NCI-H82 (cell line): ENCODE measurements around the gene BRAT1.
"Not testable (repeated sequence)": the region's sequence is repeated elsewhere in the genome, so short reads cannot be mapped to it uniquely, and the experiment has no call there.

Source experiments
- DNase-seq: peaks from one replicate; lab custom pipeline; 2025; lab: John Stamatoyannopoulos, UW

Gene BRAT1

DNA sequence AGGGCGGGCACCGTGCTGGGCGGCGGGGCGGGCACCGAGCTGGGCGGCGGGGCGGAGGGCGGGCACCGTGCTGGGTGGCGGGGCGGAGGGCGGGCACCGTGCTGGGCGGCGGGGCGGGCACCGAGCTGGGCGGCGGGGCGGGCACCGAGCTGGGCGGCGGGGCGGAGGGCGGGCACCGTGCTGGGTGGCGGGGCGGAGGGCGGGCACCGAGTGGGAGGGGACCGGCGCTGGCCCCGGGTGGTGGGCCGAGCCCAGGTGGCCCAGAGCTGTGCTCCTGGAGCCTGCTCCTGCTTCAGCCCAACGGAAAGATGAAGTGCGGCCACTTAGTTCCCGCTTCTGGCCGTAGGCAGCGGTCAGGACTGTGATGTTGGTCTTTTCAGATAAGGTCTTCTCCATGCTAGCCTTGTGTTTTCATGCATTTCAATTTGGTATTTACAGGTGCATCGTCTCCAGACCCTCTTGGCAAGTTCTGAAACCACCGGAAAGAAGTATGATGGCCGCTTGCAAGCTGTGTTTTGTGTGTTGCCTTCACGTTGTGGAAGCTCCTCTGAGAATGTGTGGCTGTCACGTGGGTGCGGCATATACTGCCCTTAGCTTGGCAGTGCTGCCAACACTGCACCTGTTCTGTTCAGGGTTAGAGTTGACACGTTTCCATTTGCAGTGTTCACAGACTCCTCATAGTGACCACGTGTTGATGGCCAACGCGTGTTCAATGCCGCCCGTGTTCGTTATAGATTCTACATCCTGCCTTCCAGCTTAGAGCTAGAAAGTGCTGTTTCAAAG lies 28.7 kb upstream of the BRAT1 start:
- no peak for DNase-seq

- no peak for DNase-seq
Observed at GRCh38 chr7:2582006-2582735, 26.8 kb upstream of the BRAT1 start.

GRCh38 chr7:2580636-2581035 lies 25.3 kb upstream of the BRAT1 start:
- no peak for DNase-seq

GRCh38 chr7:2577914-2578680 lies 22.8 kb upstream of the BRAT1 start:
- DNase-seq = no peak

DNA sequence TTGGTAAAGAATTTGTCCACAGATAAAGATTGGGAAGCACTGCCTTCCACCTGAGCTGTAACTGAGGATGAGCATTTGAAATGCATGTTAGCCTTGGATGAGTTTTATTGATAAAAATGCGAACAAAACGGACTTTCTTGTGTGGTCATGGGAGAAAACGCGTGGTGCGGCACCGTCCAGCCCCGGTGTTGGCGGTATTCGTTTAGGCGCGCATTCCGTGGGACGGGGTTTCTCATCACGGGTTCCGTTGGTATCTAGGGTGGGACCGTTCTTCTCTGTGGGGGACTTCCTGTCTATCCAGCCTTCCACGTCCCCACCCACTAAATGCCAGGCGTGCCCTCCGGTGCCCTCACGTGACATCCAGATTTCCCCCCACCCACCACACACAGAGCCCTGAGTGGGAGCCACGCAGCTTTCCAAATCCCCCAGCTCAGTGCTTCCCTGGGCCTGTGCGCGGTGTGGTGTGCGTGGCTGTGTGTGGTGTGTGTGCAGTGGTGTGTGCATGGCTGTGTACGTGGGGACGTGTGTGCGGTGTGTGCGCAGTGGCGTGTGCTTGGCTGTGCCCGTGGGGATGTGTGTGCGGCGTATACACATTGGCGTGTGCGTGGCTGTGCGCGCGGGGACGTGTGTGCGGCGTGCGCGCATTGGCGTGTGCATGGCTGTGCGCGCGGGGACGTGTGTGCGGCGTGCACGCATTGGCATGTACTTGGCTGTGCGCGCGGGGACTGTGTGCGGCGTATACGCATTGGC lies 21.6 kb upstream of the BRAT1 start:
- DNase-seq = no peak

- no peak for DNase-seq
Observed at GRCh38 chr7:2575733-2576340, 20.5 kb upstream of the BRAT1 start.

DNA sequence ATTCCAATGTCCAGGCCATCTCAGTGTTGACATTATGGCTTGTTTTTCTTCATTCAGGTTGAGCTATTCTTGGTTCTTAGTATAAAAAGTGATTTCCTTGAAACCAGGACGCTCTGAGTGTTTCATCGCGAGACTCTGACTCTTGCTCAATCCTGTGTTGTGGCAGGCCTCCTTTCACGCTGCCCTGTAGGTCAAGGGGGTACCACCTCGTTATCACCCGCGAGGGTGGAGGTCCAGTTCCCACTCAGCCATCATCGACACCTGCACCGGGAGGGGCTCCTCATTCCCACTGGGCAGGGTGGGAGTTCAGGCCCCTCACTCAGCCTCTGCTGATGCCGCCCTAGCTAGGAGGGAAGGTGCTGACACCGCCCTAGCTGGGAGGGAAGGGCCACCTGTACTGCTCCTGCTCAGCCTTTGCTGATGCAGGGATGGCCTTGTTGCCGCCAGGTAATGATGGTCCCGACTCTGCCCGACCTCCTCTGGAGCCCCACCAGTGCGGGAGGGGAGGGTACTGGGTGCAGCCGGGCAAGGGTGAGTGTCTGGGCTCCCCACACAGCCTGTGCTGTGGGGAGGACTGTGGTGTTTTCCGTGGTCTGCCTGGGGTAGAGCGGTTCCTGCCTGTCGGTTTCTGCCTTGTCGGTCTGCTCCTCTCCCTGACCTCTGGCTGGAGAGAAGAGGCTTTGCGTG lies 19.9 kb upstream of the BRAT1 start:
- no peak for DNase-seq

DNA sequence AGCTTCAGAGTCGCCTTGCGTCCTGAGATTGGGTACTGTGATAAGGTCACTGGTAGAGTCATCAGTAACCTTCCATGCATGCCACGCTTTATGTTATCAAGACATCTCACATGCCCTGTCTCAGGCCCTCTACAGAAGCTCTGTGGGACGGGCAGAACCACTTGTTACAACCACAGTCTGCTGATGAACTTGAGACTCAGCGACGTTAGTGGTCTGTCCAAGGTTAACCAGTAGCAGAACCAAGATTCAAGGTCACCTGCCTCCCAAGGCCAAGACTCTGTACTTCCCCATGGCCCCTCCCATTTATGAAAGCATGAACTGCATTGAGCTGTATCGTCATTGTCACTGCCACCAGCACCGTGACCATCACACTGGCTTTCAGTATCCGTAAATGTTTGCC lies 18.4 kb upstream of the BRAT1 start:
- no peak for DNase-seq

DNA sequence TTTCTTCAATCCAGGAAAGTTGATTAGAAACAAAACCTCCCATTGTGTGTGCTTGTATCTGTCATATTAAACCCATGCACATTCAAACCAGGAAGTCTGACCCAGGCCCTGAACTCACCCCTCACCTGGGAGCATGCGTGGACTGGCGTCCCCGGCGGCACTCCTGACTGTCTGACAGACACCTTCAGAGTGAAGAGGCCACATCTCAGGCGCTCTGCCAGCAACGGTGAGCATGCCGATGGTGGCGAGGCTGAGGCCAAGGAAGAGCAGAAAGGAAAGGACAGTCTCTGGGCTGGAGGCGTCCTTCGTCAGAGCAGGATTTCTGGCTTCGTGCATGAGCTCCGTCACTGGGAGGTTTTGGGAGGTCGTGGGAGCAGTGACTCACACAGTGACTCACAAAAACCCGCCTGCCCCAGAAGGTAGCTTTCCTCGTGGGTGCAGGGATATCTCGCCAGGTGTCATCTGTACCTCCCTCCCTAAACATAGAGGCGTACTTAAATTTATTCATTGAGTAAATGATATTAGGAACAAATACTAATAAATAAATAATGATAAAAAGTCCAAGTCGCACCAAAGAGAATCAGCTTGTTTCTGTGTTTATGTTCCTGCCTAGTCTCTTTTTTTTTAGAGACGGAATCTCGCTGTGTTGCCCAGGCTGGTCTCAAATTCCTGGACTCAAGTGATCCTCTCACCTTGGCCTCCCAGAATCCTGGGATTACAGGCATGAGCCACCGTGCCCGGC lies 16.9 kb upstream of the BRAT1 start:
- no peak for DNase-seq

- DNase-seq = no peak
Observed at GRCh38 chr7:2571409-2571808, 16.1 kb upstream of the BRAT1 start.

DNA sequence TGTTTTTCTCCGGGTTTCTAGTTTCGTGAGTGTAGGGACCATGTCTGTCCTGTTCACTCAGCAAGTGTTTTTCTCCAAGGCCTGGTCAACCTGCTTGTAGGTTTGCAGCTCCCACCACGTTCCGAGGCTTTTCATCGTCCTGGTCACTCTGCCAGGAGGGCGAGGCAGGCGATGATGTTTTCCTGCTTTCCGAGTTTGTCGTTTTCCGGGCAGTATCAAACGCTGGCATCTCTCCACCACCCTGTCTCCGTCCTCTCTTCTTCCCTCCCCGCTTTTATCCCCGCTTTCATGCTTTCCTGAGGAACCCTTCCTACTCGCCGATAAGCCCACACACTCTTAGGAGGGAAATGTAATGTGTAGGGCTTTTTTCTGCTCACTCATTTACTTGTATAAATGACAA lies 14.7 kb upstream of the BRAT1 start:
- no peak for DNase-seq

- DNase-seq = no peak
Observed at GRCh38 chr7:2569421-2569820, 14.1 kb upstream of the BRAT1 start.

GRCh38 chr7:2568521-2569223 lies 13.3 kb upstream of the BRAT1 start:
- no peak for DNase-seq

DNA sequence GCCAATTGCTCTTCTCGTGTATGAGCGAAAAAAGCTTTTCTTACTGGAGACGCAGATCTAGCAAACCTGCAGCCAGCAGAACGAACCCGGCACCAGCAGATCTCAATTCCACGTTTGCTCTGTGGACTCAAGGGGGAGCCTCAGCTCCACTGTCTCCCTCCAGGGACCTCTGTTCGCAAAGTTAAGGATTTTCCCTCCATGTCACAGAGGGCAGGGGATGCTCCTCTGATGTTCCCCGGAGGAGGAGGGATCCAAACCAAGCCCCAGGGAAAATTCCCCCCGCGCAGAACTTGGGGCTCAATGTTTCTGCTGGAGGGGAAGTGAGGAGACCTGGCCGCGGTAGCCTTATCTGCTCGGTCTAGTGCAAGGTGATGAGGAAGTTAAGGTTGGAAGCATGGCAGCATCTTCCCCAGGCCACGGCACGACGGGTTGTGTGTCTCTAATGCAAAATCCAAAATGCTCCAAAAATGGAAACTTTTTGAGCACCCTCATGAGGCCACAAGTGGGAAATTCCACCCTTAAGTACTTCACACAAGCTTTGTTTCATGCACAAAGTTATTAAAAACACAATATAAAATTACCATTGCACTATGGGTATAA lies 12.5 kb upstream of the BRAT1 start:
- DNase-seq = peak; percentile 57

DNA sequence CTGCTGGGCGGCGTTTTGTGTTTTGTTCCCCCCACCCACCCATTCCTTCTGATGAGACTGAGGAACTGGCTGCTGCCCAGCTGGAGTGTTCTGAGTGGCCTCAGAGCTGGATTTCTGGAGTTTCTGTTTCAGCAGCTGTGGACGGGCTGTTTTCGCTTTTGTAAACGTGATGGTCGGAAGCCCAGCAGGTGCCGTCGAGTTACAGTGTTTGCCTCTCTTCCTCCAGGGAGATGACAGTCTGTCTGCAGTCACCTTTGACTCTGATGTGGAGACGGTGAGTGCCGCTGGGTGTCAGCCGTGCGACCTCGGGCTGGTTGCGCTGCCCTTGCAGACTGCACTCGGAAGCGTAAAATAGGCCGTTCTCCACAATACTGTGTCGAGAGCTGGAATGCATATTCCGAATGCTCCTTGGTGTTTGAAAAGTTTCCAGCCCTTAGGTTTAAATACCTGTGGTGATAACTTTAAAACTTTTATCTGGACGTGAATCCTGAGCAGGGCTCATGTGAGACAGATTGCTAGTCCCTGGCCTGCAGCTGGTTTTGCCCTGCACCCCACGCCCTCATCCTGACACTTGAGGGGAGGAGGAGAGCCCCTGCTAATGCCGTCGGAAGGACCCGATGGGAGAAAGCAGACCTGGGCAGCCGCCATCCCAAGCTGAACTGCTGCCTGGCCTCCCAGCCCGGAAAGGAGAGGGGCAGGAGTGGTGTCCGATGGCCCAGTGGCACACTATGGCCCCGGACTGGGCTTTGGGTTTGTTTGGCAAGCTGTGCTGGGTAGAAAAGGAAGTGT lies 11.8 kb upstream of the BRAT1 start:
- no peak for DNase-seq

DNA sequence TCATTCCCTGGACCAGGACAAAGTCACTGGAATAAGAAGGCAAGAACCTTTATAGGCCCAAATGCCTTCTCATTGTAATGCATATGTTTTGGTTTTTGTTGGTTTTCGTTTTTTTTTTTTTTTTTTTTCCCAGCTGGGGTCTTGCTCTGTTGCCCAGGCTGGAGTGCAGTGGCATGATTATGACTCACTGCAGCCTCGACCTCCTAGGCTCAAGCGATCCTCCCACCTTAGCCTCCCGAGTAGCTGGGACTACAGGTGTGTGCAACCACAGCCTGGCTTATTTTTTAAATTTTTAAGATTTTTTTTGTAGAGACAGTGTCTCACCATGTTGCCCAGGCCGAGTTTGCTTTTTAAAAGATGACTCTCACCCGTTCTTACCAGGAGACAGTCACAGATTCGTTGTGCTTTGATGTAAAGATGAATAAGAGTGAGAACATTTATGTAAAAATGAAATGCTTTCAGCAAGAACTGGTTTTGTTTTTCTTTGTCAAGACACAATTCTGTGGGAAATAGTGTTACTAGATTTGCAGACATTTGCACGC lies 11.1 kb upstream of the BRAT1 start:
- DNase-seq = no peak

DNA sequence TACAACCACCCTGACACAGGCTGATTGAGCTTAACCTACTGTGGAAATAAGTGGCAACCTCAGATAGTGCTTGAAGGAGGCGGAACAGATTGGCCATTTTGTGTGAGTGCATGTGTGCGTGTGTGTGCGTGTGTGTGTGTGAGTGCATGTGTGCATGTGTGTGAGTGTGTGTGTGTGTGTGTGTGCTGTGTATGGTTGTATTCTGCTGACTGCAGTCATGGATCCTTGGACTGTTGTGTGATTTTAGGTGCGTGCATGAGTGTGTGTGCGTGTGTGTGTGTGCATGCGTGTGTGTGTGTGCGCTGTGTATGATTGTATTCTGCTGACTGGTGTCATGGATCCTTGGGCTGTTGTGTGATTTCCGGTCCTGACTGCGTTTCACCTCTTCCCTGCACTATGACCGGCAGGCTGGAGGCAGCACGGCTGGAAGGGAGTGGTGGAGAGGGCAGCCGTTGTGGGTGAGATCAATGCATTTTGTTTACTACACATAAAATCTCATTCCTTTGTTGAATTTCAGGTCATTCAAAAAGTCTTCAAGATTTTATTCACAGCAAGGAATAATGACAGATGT lies 9.7 kb upstream of the BRAT1 start:
- no peak for DNase-seq

- not testable (repeated sequence) for DNase-seq
Observed at GRCh38 chr7:2563955-2564354, 8.6 kb upstream of the BRAT1 start.
